OCI-LY3 (cell line): ENCODE measurements around the gene RBBP8.

Experiments used
- H2AFZ ChIP-seq: fragments of 200-600, 300-600 bp; shearing (Covaris generic); 2 replicates; pipeline ENCODE4 v1.6.0; 2014; ENCODE audit warnings: antibody characterized with exemption, low read depth, low read length
- H3K27ac ChIP-seq: fragments of 200-600, 300-600 bp; sonication (generic); 2 replicates; pipeline ENCODE4 v1.5.1; 2014; ENCODE audit warnings: mild to moderate bottlenecking, low read length, moderate library complexity, mixed read lengths
- H3K27me3 ChIP-seq: fragments of 200-600, 300-600 bp; sonication (generic); 2 replicates; pipeline ENCODE4 v1.6.1; 2014; ENCODE audit warnings: low read depth, low read length, mixed read lengths
- H3K36me3 ChIP-seq: fragments of 200-600, 300-600 bp; sonication (generic); replicated peaks from 2 replicates; pipeline ENCODE3; 2014; ENCODE audit warnings: low read depth, low read length, mixed read lengths
- H3K4me1 ChIP-seq: fragments of 300-600, 200-600 bp; sonication (generic); 2 replicates; pipeline ENCODE4 v1.6.1; 2014; ENCODE audit warnings: low read length, mixed read lengths
- H3K4me2 ChIP-seq: fragments of 200-600, 300-600 bp; sonication (generic); 2 replicates; pipeline ENCODE4 v1.6.1; 2014; ENCODE audit warnings: low read length, mixed read lengths
- H3K4me3 ChIP-seq: fragments of 300-600, 200-600 bp; sonication (generic); 2 replicates; pipeline ENCODE4 v1.5.1; 2014; ENCODE audit warnings: antibody characterized with exemption, mild to moderate bottlenecking, low read length, moderate library complexity
- H3K79me2 ChIP-seq: fragments of 300-600, 200-600 bp; shearing (Covaris generic); 2 replicates; pipeline ENCODE4 v1.6.1; 2014; ENCODE audit warnings: mild to moderate bottlenecking, low read length, mixed read lengths
- H3K9ac ChIP-seq: fragments of 300-600, 200-600 bp; shearing (Covaris generic); 2 replicates; pipeline ENCODE4 v1.6.0; 2014; ENCODE audit warnings: mild to moderate bottlenecking, low read length, moderate library complexity
- H3K9me3 ChIP-seq: fragments of 200-600, 300-600 bp; shearing (Covaris generic); 2 replicates; pipeline ENCODE4 v1.6.1; 2014; ENCODE audit warnings: low read length, mixed read lengths; ENCODE audit not compliant: insufficient read depth
- H4K20me1 ChIP-seq: fragments of 200-600, 300-600 bp; sonication (generic); 2 replicates; pipeline ENCODE4 v1.6.1; 2016; ENCODE audit warnings: low read length, mixed read lengths; ENCODE audit not compliant: insufficient read depth
- CTCF ChIP-seq: fragments of 200-600, 300-600 bp; sonication (generic); IDR thresholded peaks from 2 replicates; pipeline ENCODE4 v1.5.1; 2014; ENCODE audit warnings: antibody characterized with exemption, low read length, low read depth
- EZH2phosphoT487 ChIP-seq: fragments of 200-600 bp; shearing (Covaris generic); IDR thresholded peaks from 2 replicates; pipeline ENCODE4 v1.6.1; 2018; ENCODE audit warnings: antibody characterized with exemption, mixed run types, low read depth

RBBP8 gene

DNA sequence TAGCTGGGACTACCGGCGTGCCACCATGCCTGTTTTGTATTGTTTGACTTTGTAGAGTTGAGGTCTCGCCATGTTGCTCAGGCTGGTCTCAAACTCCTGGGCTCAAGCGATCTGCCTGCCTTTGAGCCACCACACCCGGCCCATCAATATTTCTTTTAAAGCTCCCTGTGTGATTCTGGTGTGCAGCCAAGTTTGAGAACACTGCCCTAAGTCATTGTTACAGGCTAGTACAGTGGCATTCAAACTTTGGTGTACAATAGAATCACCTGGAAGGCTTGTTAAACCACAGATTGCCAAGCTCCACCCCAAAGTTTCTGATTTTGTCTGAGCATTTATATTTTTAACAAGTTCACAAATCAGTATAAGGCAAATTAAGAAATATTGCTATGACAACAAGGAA lies 99.9 kb downstream of the RBBP8 start:
- Histone ChIP-seq H4K20me1 (no peaks in the 10 kb centered on the region), H3K9me3 (no peaks in the 10 kb centered on the region), H3K9ac (no peak overlapping the region), H3K79me2 (no peaks in the 10 kb centered on the region), H3K36me3 (peaks cover 9% of the 10 kb centered on the region), H3K4me1 (no peaks in the 10 kb centered on the region), H3K4me2 (no peak overlapping the region), H2AFZ (no peak overlapping the region), H3K27me3 (no peaks in the 10 kb centered on the region), H3K4me3 (no peak overlapping the region), H3K27ac (no peak overlapping the region)
- no peak for TF ChIP-seq EZH2phosphoT487

DNA sequence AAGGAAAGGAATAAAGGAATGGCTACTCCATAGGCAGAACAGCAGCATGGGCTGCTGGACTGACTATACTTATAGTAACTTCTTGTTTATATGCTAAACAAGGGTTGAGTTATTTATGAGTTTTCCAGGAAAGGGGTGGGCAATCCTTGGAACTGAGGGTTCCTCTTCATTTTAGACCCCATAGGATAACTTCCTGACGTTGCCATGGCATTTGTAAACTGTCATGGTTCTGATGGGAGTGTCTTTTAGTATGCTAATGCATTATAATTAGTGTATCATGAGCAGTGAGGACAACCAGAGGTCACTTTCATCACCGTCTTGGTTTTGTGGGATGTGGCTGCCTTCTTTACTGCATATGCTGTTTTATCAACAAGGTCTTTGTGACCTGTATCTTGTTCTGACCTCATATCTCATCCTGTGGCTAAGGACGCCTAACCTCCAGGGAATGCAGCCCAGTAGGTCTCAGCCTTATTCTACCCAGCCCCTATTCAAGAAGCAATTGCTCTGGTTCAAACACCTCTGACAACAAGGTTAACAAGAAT lies 103.6 kb downstream of the RBBP8 start:
- Histone ChIP-seq H2AFZ (no peak overlapping the region), H3K79me2 (no peaks in the 10 kb centered on the region), H3K4me2 (no peak overlapping the region), H3K27ac (no peak overlapping the region), H3K36me3 (no peaks in the 10 kb centered on the region), H4K20me1 (no peaks in the 10 kb centered on the region), H3K9ac (no peak overlapping the region), H3K9me3 (no peaks in the 10 kb centered on the region), H3K4me3 (no peak overlapping the region), H3K27me3 (0 out of 2 replicates have a peak, but pooled peaks cover 1% of the 10 kb centered on the region), H3K4me1 (no peaks in the 10 kb centered on the region)
- no peak for TF ChIP-seq CTCF
- no peak for TF ChIP-seq EZH2phosphoT487

DNA sequence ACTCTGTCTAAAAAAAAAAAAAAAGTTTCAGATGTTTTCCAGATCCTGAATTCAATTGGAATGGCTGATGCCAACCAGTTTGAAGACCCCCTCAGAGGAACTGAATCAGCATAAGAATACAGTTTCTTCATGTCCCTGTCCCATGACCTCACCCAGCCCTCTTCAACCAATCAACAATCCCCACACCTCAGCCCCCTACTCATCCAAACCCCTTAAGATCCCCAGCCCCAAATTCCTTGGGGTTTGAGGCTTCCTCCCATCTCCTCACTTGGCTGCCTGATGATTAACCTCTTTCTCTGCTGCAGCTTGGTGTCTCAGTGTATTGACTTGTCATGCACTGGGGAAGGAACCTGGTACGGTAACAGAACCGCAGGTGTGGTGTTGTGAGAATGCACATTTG lies 104.5 kb downstream of the RBBP8 start:
- no peaks in the 10 kb centered on the region for H3K79me2 ChIP-seq
- H3K36me3 ChIP-seq, result no peaks in the 10 kb centered on the region
- H3K27me3 ChIP-seq, result peaks cover 6% of the 10 kb centered on the region; the same call in 1 of the 2 replicates
- no peaks in the 10 kb centered on the region for H3K9me3 ChIP-seq
- H3K4me1 ChIP-seq, result no peaks in the 10 kb centered on the region
- no peak overlapping the region for H3K9ac ChIP-seq
- H3K4me2 ChIP-seq, result no peak overlapping the region
- no peak overlapping the region for H3K4me3 ChIP-seq
- no peak for TF ChIP-seq CTCF
- no peak for TF ChIP-seq EZH2phosphoT487
- no peak overlapping the region for H3K27ac ChIP-seq
- no peaks in the 10 kb centered on the region for H4K20me1 ChIP-seq
- no peak overlapping the region for H2AFZ ChIP-seq

- Histone ChIP-seq H3K27me3 (peaks cover 6% of the 10 kb centered on the region; the same call in 1 of the 2 replicates), H3K4me3 (no peak overlapping the region), H3K79me2 (no peaks in the 10 kb centered on the region), H3K27ac (no peak overlapping the region), H3K9ac (no peak overlapping the region), H3K36me3 (no peaks in the 10 kb centered on the region), H3K4me2 (no peak overlapping the region), H3K9me3 (no peaks in the 10 kb centered on the region), H4K20me1 (no peaks in the 10 kb centered on the region), H2AFZ (no peak overlapping the region), H3K4me1 (no peaks in the 10 kb centered on the region)
- TF ChIP-seq EZH2phosphoT487 (no peak), CTCF (no peak)
Measured at GRCh38 chr18:23038712-23039111, 105.6 kb downstream of the RBBP8 start.
